HT-29 (cell line): ENCODE data around the gene ANKRD65. TPM values are rescaled to one million over a fixed set of nuclear protein-coding genes. Genes with fewer than 3 reads are reported as not detected.
"Not testable (repeated sequence)": the region's sequence is repeated elsewhere in the genome, so short reads cannot be mapped to it uniquely, and the experiment has no call there.

Experiments used
- DNase-seq: peaks from one replicate; pipeline ENCODE4 v3.0.0-alpha.2; 2015; ENCODE audit warnings: low spot score
- total RNA-seq: library from RNA; depleted of rRNA; stranded (reverse); fragments of >200 nt; shearing (Covaris generic); gene quantifications from 2 replicates; pipeline ENCODE4 v1.2.3, GENCODE V29; 2014; rRNA removed

Gene ANKRD65
- total RNA-seq, 1 experiment from 2014 or later: 1.4 TPM

DNA sequence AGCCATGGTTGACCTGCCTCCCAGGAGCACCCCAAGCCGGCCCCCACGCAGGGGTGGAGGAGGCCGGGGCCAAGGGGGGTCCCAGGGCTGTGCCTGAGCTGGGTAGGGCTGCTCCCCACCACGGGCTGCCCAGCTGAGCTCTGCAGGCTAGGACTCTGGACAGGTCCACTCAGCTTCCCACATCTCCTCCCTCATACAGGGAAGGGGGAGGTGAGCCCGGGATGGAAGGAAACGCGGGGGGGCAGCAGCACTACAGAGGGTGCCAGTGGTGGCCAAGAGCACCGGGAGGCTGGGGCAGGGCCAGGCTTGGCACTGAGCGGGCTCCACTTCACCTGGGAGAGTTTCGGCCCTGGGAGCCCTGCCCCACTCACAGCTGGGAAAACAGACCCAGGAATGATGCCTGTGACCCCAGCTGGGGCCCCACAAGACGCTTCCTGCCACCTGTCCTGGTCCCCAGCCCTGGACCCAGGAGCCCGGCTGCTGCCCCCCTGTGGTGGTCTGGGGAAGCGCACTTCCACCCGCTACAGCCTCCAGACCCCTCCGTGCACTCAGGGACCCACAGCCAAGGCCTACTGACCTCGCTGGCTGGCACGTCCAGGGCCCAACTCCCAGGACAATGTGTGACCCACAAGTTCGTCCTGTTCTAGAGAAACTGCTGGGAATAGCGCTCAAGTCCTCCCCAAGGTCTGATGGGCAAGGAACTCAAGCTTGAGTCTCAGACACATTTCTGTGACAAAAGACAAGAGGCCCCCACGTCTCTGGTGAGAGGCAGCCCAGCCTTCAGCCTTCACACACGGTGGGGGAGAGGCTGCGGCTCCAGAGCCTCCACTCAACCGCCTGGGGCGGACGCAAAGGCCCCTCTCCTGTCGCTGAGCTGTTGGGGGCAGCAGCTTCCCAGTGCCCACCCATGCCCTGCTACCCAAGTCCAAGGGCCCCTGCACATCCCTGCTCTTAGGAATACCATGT is 49.0 kb downstream of the ANKRD65 start:
- DNase-seq: peak; percentile 71

DNA sequence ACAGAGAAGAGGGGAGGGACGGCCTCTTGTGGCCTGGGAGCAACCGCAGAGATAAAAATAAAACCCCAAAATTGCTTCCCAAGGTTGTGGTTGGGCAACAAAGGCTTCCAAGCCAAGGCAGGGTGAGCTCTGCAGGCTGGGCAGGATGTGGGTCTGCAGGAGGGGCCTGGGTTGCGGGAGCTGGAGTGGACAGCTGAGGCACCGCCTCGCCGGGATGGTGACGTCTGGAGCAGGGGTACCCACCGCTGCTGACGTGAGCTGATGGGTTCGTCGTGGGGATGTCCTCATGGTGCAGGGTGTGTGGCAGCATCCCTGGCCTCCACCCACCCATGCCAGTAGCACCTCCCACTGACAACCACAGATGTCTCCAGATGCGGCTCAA is 49.7 kb downstream of the ANKRD65 start:
- DNase-seq: no peak

DNA sequence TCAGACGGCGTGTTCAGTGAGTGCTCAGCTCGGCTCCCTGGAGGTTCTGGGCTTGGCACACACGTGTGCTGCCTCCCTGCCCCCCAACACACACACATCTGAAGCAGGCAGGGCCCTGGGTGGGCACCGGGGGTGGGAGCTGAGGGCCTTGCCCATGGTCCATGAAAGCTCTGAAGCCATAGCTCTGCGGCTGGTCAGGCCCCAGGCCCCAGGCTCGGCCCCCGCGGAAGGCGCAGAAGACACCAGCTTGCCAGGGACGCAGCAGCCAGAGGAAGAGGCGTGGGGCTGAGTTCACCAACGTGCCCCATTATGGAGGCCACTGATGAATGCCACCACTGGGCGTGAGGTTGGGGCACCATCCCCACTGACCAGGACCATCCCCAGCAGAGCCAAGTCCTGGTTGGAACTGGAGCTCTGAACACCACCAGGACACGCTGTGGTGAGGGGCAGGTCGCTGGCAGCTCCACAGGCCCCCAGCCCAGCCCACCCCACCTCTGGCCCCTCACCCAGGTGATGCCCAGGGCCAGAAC is 50.2 kb downstream of the ANKRD65 start:
- no peak for DNase-seq

DNA sequence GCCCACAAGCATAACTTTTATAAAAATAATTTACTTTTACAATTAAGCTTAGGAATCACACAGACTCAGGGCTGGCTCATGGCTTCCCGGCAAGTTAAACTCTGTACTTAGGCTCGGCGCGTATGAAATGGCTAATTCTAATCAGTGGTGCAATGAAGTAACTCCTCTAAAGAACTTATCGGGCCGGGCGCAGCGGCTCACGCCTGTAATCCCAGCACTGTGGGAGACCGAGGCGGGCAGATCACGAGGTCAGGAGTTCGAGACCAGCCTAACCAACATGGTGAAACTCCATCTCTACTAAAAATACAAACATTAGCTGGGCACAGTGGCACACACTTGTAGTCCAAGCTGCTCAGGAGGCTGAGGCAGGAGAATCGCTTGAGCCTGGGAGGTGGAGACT is 51.0 kb downstream of the ANKRD65 start:
- DNase-seq: not testable (repeated sequence)

Other genes with a start within 250 kb of the ANKRD65 start
- gene TTLL10, start 247.4 kb downstream of the ANKRD65 start, total RNA-seq: 5.8 and 6.6 TPM in 2 replicates
- gene TNFRSF18, start 214.7 kb downstream of the ANKRD65 start, total RNA-seq: 0.42 TPM in 1 of 2 replicates, not detected in the other
- not detected in 2 replicates for gene TNFRSF4, start 207.1 kb downstream of the ANKRD65 start, total RNA-seq
- gene SDF4, start 189.3 kb downstream of the ANKRD65 start, total RNA-seq: 163 and 188 TPM in 2 replicates
- 84.2 and 87.7 TPM in 2 replicates for gene B3GALT6, start 189.0 kb downstream of the ANKRD65 start, total RNA-seq
- 4.1 and 6.0 TPM in 2 replicates for gene C1QTNF12, start 174.6 kb downstream of the ANKRD65 start, total RNA-seq
- 93.1 and 94.4 TPM in 2 replicates for gene UBE2J2, start 147.4 kb downstream of the ANKRD65 start, total RNA-seq
- gene SCNN1D, start 140.8 kb downstream of the ANKRD65 start, total RNA-seq: 0.48 and 0.50 TPM in 2 replicates
- 104 and 113 TPM in 2 replicates for gene ACAP3, start 113.3 kb downstream of the ANKRD65 start, total RNA-seq
- gene PUSL1, start 112.7 kb downstream of the ANKRD65 start, total RNA-seq: 152 and 157 TPM in 2 replicates
- 174 and 200 TPM in 2 replicates for gene INTS11, start 96.6 kb downstream of the ANKRD65 start, total RNA-seq
- gene CPTP, start 96.5 kb downstream of the ANKRD65 start, total RNA-seq: 62.5 and 70.5 TPM in 2 replicates
- gene TAS1R3, start 90.0 kb downstream of the ANKRD65 start, total RNA-seq: 0.89 and 1.6 TPM in 2 replicates
- 246 and 269 TPM in 2 replicates for gene DVL1, start 71.9 kb downstream of the ANKRD65 start, total RNA-seq
- not detected in 2 replicates for gene MXRA8, start 62.7 kb downstream of the ANKRD65 start, total RNA-seq
- 377 and 383 TPM in 2 replicates for gene AURKAIP1, start 46.1 kb downstream of the ANKRD65 start, total RNA-seq
- gene CCNL2, start 21.9 kb downstream of the ANKRD65 start, total RNA-seq: 200 and 243 TPM in 2 replicates
- 235 and 276 TPM in 2 replicates for gene MRPL20, start 14.0 kb downstream of the ANKRD65 start, total RNA-seq
- 220 and 232 TPM in 2 replicates for gene VWA1, start 14.4 kb upstream of the ANKRD65 start, total RNA-seq
- 2.3 and 3.1 TPM in 2 replicates for gene ATAD3C, start 28.4 kb upstream of the ANKRD65 start, total RNA-seq
- gene ATAD3B, start 50.5 kb upstream of the ANKRD65 start, total RNA-seq: 102 and 111 TPM in 2 replicates
- gene ATAD3A, start 90.9 kb upstream of the ANKRD65 start, total RNA-seq: 155 and 162 TPM in 2 replicates
- 1.4 and 2.4 TPM in 2 replicates for gene TMEM240, start 119.3 kb upstream of the ANKRD65 start, total RNA-seq
- 140 and 148 TPM in 2 replicates for gene SSU72, start 153.6 kb upstream of the ANKRD65 start, total RNA-seq
- gene FNDC10, start 178.9 kb upstream of the ANKRD65 start, total RNA-seq: not detected in 2 replicates
- 65.3 and 89.0 TPM in 2 replicates for gene MIB2, start 194.2 kb upstream of the ANKRD65 start, total RNA-seq
- 0.10 and 1.3 TPM in 2 replicates for gene MMP23B, start 210.9 kb upstream of the ANKRD65 start, total RNA-seq
- 21.9 and 24.1 TPM in 2 replicates for gene CDK11B, start 237.7 kb upstream of the ANKRD65 start, total RNA-seq